HG02798 (cell line): Measurements from ENCODE around the gene KCNJ10.

Experiments
- ATAC-seq: cut with Tn5 transposase; IDR thresholded peaks from one replicate; pipeline ENCODE4 v1.9.1; 2021; ENCODE audit warnings: mild to moderate bottlenecking; ENCODE audit not compliant: unreplicated experiment, poor library complexity

KCNJ10 gene

GRCh38 chr1:159977364-159978106, 92.4 kb downstream of the KCNJ10 start:
- ATAC-seq: no peak

- no peak for ATAC-seq
Measured at GRCh38 chr1:159974350-159974965, 95.5 kb downstream of the KCNJ10 start.

GRCh38 chr1:159973350-159973940, 96.5 kb downstream of the KCNJ10 start:
- ATAC-seq: no peak

GRCh38 chr1:159972443-159973205, 97.3 kb downstream of the KCNJ10 start:
- no peak for ATAC-seq

- no peak for ATAC-seq
Measured at GRCh38 chr1:159970932-159971342, 99.0 kb downstream of the KCNJ10 start.

- ATAC-seq: no peak
Measured at GRCh38 chr1:159968901-159969300, 101.1 kb downstream of the KCNJ10 start.

- ATAC-seq: no peak
Measured at GRCh38 chr1:159965263-159965662, 104.7 kb downstream of the KCNJ10 start.

GRCh38 chr1:159964144-159964543, 105.8 kb downstream of the KCNJ10 start:
- no peak for ATAC-seq

GRCh38 chr1:159962176-159962575, 107.8 kb downstream of the KCNJ10 start:
- ATAC-seq: no peak

GRCh38 chr1:159961636-159962035, 108.3 kb downstream of the KCNJ10 start:
- ATAC-seq: no peak

- ATAC-seq: no peak
Measured at GRCh38 chr1:159960721-159961381, 109.1 kb downstream of the KCNJ10 start.

GRCh38 chr1:159959451-159959850, 110.5 kb downstream of the KCNJ10 start:
- ATAC-seq: peak; percentile 21

- peak; percentile 59 for ATAC-seq
Measured at GRCh38 chr1:159958719-159959380, 111.1 kb downstream of the KCNJ10 start.

- no peak for ATAC-seq
Measured at GRCh38 chr1:159957824-159958268, 112.1 kb downstream of the KCNJ10 start.

- ATAC-seq: no peak
Measured at GRCh38 chr1:159955456-159955855, 114.5 kb downstream of the KCNJ10 start.

- ATAC-seq: no peak
Measured at GRCh38 chr1:159953536-159954515, 116.1 kb downstream of the KCNJ10 start, which contains the start of gene SLAMF9. TSS of gene SLAMF9 (minus strand) at chr1:159954237. CDS start at chr1:159954137, 100 bp downstream.

- no peak for ATAC-seq
Measured at GRCh38 chr1:159952932-159953331, 117.0 kb downstream of the KCNJ10 start.

- ATAC-seq: no peak
Measured at GRCh38 chr1:159951551-159951950, 118.4 kb downstream of the KCNJ10 start.
